Measurements from ENCODE around the gene NEGR1. TPM values are rescaled to one million over a fixed set of nuclear protein-coding genes. Genes with fewer than 3 reads are reported as not detected.

Gene NEGR1
- total RNA-seq, 1 experiment from 2014 or later = 0.05 TPM

- no peaks in the 10 kb centered on the region for H3K9me2 ChIP-seq (ENCODE audit: insufficient read depth)
- DNase-seq (ENCODE audit: low read depth, low spot score) (no peak), ATAC-seq (no peak)
- no peak overlapping the region for H3K4me3 ChIP-seq (replicated peaks in 1 of 2; ENCODE audit: low read depth in 1 of 2, low read length in 2 of 2)
- no peak overlapping the region for H2AFZ ChIP-seq (ENCODE audit: low read depth, low read length, poor library complexity, severe bottlenecking)
- no peaks in the 10 kb centered on the region for H4K20me1 ChIP-seq (ENCODE audit: insufficient read depth)
- POLR2A ChIA-PET = no interaction called here
- RAD21 ChIA-PET (ENCODE audit: low non-redundant PET in 1 of 2, low total read pairs in 2 of 2, uncharacterized antibody in 2 of 2, unreplicated experiment in 2 of 2) = no interaction called here
- CTCF ChIA-PET = no interaction called here
- H3K4me2 ChIP-seq (ENCODE audit: low read length) = no peak overlapping the region
- no peak overlapping the region for H3K9ac ChIP-seq (ENCODE audit: low read length)
- no peaks in the 10 kb centered on the region for H3K27me3 ChIP-seq (ENCODE audit: insufficient read depth, low read length)
- no peak overlapping the region for H3K27ac ChIP-seq (ENCODE audit: low read depth, low read length)
- BruUV-seq (replicated peaks) = no TSS peak
- TF ChIP-seq YY1 (IDR thresholded peaks at IDR 0.05; ENCODE audit: extremely low read depth, insufficient replicate concordance, low read depth, low read length) (no peak), JUND (IDR thresholded peaks at IDR 0.05) (no peak), MAX (IDR thresholded peaks at IDR 0.05) (no peak), SIN3A (IDR thresholded peaks at IDR 0.05; ENCODE audit: low read depth) (no peak), RAD21 (IDR thresholded peaks at IDR 0.05; ENCODE audit: low read depth) (no peak), REST (IDR thresholded peaks at IDR 0.05; ENCODE audit: low read depth) (no peak), POLR2AphosphoS5 (IDR thresholded peaks at IDR 0.05; ENCODE audit: low read depth, low read length) (no peak)
- intact Hi-C loops (cut with micrococcal nuclease) = no loop called here
- no peaks in the 10 kb centered on the region for H3K4me1 ChIP-seq (ENCODE audit: control insufficient read depth in 1 of 2, insufficient read depth in 2 of 2, low read length in 2 of 2)
- H3K36me3 ChIP-seq (ENCODE audit: control insufficient read depth in 1 of 2, insufficient read depth in 2 of 2, low read length in 2 of 2) = no peaks in the 10 kb centered on the region
- H3K79me2 ChIP-seq (ENCODE audit: insufficient read depth, low read length) = no peaks in the 10 kb centered on the region
- peaks cover 0 to 20% of the 10 kb centered on the region in 2 experiments; a peak in 1 of 4 replicates for H3K9me3 ChIP-seq (ENCODE audit: control insufficient read depth in 1 of 2, insufficient read depth in 1 of 2, low read depth in 1 of 2, low read length in 2 of 2)
Measured at GRCh38 chr1:71885171-71885570, 397.2 kb downstream of the NEGR1 start.
